GM18520 (cell line): ENCODE results near the gene PPIB.
"Not testable (repeated sequence)": the region's sequence is repeated elsewhere in the genome, so short reads cannot be mapped to it uniquely, and the experiment has no call there.

Experiments
- ATAC-seq: cut with Tn5 transposase; IDR thresholded peaks from one replicate; pipeline ENCODE4 v1.9.1; 2021; ENCODE audit not compliant: unreplicated experiment

The PPIB gene

DNA sequence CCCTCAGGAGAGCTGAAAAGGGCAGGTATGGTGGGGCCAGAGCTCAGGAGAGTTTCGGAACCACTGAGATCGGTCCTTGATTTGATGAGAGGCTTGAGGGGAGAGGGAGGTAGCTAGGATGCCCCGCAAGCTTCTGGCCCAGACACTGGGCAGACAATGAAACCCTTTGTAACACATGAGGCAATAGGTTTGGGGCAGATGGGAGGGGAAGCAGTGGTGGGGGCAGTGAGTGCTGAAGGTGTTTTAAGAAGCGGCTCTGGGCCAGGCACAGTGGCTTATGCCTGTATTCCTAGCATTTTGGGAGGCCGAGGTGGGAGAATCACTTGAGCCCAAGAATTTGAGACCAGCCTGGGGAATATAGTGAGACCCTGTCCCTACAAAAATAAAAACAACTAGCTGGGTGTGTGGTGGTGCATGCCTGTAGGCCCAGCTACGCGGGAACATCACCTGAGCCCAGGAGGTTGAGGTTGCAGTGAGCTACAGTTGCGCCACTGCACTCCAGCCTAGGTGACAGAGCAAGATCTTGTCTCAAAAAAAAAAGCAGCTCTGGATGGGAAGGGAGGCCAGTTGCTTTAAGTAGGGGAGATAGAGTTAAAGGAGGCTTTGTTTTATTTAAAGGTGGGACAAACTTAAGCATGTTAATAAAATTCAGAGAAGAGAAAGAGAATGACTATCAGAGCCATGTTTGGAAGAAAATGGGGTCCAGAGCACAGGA lies 20.9 kb downstream of the PPIB start:
- ATAC-seq, result no peak

DNA sequence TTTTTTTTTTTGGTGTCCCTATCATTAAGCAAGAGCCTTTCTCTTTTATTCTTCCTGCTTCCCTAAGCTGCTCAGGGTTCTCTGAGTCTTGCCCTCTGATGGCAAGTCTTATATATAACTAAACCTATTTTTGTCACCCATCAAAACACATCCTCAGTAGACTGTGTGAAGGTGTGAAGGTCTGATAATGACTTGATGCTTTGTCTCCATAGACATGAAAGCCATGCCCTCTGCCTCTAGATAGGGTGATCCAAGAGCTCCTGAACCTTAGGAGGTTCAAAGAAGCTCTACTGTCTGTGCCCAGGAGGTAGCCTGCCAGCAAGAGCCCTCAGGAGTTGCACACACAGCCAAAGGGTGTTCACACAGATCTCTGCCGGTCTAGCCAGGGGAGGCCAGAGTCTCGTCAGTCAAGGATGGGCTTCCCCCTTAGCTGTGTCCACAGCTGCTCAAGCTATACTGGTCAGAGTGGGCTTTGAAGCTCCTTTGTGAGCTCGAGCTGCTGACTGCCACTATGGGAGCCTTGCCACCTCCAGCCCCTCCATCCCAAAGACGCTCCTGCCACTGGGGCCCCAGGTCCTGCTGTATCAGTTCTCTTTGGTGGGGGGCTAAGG lies 24.4 kb downstream of the PPIB start:
- no peak for ATAC-seq

DNA sequence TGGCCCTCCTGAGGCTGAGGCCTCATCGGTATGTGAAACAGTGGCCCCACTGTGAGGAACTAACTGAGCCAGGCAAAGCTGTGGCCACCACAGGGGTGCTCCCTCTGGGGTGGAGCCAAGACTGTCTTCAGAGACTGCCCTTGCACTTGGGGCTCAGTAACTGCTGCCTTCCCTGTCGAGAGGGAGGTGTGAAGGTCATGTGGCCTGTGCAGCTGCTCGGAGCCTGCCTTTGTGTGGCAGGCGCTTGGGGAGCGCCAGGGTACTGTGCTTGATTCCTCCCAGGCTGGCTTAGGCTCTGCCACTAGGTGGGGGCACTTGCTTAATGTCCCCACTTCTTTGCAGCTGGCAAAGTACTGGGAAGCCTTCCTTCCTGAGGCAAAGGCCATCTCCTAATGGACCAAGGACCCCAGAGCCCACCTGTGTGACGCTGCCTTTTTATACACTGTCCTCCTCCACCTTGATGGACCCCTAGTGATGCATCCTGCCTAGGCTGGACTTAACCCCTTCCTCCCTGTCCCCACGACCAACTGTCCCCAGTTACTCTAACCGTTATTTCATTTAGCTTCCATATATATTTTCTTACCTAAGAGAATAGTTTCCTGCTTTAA lies 25.5 kb downstream of the PPIB start:
- no peak for ATAC-seq

DNA sequence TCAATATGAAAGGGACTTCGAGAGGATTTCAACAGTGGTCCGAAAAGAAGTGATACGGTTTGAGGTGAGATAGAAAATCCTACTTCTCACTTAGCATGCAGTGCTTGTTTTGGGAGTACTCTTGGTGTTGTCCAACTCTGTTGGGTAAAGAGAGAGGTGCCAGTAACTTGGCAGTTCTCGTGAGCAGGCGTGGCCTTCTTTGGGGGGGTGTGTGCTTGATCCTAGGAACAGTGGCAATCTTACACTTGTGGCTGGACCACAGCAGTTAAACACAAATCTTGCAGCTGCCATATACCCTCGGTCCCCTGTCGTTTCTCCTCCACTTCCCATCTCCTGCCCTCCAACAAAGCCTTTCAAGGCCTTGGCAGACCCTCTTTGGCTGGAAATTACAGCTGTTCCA lies 26.5 kb downstream of the PPIB start:
- ATAC-seq, result no peak

DNA sequence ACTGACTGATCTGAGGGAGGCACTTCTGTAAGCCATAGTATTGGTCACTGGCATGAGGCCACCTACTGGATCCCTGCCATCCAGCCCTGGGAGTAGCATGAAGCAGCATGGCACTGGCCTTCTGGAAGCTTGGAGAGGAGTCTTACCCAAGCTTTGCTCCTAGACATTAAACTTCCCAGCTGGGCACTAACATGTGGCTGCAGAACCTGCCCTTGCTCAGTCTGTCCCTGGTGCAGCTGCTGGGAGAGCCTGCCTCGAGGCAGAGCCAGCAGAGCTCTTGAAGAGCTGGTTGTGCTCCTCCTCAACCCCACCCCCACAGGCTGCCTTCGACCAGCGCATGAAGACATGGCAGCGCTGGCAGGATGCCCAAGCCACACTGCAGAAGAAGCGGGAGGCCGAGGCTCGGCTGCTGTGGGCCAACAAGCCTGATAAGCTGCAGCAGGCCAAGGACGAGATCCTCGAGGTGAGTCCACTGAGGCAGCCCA lies 28.4 kb downstream of the PPIB start:
- no peak for ATAC-seq

DNA sequence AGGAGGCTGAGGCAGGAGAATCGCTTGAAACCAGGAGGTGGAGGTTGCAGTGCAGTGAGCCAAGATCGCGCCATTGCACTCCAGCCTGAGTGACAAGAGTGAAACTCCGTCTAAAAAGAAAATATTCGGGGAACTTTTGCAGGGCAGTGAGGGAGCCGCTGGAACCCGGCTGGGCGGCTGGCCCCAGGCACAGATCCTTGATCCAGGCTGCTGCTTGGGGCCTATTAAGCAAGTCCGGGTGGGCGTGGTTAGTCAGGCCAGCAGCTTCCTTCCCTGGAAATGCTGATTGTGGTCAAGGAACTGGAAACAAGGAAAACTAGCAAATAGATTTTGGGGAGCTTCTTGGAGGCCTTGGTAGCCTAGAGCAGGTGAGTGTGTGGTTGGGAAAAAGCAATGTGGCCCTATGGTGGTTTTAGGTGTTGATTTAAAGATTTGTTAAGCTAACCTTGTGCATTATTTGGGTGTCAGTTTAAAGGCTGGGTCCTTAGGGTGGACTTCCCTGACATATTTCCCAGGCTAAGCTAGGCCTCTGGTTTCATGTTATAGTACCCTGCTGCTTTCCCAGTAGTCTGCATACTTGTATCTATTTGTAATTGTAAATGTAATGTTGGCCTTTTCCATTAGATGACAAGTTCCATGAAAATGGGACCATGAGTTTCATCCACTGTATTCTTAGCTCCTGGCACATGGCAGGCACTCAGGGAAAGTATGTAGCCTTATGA lies 29.0 kb downstream of the PPIB start:
- no peak for ATAC-seq

DNA sequence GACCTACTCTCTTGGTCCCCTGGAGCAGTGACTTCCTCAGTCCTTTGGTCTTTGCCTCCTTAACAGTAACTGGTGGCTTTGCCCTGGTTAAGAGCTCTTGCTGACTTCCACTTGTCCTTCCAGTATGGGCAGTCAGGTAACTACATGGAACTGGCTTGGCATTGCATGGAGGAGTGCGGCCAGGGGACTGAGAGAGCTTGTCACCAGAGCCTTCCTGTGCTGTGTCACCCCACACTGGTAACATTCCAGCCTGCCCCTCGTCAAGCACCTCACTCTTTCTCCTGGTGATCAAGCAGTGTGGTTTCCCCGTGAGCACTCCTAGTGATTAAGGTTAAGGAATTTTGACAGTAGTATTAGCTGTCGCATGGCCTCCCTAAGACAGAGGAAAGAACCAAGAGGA lies 30.6 kb downstream of the PPIB start:
- no peak for ATAC-seq

DNA sequence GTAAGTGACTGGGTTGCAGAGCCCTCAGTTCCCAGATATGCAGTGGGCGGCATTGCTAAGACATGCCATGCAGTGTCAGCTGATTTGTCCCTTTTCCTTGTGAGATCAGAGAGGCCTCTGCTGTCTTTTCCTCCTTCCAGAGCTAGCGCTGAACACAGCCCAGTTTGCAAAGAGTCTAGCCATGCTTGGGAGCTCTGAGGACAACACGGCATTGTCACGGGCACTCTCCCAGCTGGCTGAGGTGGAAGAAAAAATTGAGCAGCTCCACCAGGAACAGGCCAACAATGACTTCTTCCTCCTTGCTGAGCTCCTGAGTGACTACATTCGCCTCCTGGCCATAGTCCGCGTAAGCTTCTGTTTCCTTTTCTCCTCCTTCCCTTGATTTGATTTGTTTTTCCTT lies 31.3 kb downstream of the PPIB start:
- no peak for ATAC-seq

DNA sequence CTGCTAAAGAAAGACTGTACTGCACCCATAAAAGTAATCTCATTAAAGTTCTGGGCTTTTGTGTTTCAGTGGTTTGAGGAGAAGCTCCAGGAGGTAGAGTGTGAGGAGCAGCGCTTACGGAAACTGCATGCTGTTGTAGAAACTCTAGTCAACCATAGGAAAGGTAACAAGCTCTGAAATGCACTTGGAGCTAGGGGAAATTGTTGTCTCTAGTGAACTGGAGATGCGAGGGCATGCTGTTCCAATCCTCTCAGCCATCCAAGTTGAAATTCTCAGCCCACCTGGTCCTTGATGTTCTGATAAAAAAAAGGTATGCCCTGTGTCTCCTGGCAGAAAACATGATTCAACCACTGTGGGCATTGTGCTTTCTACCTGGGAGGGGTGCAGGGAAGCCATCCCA lies 32.7 kb downstream of the PPIB start:
- no peak for ATAC-seq

DNA sequence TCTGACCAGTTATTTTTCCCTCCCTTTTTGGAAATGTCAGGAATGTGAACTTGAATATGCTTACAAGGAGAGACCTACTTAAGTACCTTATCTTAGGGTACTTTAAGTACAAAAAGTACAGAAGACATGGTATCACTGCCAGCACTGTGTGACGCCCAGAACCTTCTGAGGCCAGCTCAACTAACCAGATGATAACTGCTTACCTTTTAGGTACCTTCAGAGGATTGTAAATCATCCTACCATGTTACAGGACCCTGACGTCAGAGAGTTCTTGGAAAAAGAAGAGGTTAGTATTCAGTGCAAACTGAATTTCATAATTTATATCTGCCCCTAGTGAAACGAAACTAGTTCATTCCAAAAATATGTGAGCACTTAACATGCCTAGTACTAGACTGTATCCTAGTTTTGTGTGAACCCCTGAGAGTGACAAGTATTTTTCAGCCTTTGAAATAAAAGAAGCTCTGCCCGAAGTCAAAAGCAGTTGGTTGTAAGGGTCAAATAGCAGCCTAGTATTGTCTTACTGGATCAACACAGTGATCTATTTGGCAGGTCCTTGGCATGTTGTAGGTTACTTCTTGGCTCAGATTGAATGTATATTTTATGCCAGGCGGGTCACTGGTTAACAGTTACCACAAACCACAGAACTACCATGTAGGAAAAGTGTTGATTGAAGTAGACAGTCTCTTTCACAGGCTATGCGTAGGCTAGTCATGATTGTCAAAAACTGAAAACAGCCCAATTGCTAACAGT lies 35.1 kb downstream of the PPIB start:
- no peak for ATAC-seq

DNA sequence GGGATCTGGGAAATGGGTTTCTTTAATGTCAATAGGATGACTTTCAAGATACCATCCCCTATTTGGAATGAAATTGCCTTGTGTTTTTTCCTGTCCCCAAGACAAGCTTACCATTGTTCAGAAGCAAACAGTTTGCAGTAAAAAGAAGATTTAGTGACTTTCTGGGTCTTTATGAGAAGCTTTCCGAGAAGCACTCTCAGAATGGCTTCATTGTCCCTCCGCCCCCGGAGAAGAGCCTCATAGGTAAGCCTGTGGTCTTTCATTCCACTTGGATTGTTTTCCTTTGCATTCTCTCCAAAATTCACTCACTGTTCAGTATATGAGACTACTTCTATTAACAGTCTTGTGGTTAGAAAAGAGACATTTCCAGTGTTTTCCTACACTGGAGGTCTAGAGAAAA lies 36.8 kb downstream of the PPIB start:
- ATAC-seq, result no peak

DNA sequence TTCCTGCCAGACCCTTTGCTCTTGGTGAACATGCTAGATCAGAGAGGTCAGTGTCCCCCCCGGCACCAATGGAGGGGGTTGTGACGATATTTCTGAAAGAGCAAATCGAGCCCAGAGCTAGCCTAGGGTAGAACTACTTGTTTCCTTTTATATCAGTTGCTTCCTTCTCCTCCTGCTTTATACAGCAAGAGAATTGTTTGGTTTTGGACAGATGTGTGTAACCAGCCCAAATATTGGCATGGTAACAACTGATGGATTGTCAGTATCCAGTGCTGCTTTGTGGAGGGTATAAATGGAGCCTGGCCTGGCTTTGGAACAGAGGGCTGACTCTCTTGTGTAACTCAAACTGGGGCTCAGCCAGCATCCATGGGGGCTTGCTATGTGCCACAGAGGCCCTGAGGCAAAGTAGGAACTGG lies 39.9 kb downstream of the PPIB start:
- no peak for ATAC-seq

DNA sequence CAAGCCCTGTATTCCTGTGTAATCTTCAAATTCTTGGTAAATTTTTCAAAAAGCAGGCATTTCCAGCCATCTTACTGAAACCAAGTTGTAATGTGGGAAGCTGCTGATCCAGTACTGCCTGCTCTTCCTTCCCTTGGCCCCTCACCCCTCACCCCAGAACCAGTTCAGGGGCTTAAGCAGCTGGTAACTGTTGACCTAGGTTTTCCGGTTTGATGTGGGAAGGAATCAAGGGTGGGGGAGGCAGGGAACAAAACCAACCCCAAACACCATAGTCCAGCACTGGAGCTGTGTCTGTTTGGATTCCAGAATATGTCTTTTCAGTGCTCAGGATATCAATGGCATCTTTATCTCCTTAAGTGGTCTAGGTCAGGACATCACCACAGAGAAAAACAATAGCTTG lies 40.4 kb downstream of the PPIB start:
- ATAC-seq, result no peak

DNA sequence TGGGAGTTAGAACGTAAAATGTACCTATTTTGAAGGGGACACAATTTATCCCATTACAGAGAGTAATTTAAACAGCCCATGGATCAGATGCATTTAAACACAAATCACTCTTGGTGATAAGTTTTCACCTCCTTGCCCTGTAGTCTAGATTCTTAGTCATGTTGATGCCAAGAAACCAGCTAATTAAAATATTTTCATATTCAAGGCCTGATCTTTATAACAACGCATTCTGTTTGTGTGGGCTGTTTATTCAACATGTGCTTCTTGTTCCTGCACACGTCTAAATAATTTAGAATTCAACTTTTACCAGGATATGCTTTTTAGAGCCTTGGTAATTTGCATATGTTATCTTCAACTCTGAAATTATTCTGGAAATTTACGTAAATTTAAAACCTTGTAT lies 41.2 kb downstream of the PPIB start:
- no peak for ATAC-seq

DNA sequence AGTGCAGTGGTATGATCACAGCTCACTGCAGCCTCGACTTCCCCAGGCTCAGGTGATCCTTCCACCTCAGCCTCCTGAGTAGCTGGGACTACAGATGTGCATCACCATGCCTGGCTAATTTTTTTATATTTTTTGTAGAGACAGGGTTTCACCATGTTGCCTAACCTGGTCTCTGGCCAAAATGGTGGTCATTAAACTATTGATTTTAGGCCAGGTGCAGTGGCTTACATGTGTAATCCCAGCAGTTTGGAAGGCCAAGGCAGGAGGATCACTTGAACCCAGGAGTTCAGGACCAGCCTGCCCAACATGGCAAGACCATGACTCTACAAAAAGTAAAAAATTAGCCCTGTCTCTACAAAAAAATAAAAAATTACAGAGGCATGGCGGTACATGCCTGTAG lies 42.5 kb downstream of the PPIB start:
- ATAC-seq, result not testable (repeated sequence)

DNA sequence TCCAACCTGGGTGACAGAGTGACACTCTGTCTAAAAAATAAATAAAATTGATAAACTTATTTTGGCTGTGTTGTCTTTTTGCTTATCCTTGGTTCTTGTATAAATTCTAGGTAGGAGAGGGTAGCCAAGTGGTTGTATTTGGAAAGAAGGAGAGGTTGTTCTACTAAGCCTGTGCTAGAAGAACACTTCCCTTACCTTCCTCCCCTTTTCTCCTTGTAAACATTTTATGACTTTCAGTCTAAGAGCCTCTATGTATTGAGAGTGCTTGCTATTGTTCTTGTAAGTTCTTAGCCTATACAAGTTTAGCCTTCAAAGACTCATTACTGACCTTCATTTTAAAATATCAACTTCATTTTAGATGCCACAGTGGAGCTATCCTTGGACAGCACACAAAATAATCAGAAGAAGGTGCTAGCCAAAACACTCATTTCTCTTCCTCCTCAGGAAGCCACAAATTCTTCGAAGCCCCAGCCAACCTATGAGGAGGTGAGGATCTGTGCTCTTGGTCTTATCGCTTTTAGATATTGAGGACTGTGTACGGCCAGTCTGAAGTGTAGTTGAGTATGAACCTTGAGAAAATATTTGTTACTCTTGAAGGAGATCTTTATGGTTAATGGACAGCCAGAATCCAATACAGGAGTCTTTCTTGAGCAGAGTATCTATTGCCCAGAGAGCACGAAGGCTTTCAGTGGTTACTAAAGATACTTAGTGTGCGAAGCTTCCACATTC lies 44.9 kb downstream of the PPIB start:
- no peak for ATAC-seq

DNA sequence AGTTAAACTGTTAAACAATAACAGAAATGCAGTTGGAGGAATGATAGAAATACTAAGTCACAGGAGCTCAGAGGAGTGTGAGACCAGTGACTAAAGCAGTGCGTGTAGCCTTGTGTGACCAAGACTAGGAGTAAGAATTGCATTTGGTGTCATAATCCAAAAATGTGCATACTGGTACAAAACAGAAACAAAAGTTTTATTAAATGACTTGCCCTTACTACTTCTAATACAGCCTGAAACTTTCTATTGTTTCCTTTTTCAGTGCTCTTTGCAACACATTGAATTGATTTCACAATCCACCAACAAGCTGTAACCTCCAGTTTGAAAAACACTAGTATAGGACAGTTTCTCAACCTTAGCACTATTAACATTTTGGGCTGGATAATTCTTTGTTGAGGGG lies 49.9 kb downstream of the PPIB start:
- ATAC-seq, result no peak

DNA sequence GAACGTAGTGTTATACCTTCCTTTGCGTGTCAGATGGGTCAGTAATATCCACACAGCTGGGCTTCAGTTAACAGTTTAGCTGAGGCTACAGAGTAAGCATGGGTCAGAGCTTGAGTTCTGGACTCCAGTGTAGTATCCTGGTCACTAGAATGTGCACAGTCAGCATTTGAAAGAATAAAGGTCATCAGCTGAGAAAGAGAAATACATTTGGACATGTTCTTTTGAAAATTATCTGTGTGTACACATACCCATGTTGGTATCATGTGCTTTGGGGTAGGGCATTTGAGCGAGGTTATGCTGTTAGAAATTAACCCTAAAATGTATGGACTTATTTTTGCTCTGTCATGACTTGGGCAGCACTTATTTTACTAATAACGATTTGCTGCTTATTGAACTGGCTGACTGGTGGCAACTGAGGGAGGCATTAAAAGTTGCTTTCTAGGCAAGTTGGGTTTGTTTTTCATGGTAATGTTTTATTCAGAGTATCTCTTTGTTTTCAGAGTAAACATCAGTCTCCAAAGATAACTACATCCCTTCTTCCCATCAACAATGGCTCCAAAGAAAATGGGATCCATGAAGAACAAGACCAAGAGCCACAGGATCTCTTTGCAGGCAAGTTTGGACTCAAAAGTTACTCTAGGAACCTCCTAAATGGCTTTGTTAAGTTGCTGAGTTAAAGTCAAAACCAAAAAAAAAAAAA lies 50.6 kb downstream of the PPIB start:
- ATAC-seq, result no peak

DNA sequence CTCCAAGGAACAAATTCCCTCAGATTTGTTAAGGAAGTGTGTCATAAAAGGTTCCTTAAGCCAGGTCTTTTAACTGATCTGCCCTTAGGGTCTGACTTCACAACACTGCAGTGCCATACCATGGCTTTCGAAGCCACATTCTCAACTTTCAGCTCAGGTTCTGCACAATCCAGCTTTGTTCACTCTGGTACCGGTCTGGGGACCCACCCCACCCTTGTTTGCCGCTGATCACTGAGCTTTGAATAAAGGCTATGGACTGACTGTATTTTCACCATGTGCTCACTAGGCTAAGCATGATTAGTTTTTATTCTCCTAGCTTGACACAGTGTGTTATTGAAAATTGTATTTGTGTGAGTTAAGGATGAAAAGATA lies 51.2 kb downstream of the PPIB start:
- no peak for ATAC-seq
